ENCODE results near the gene FAM241A. TPM values are rescaled to one million over a fixed set of nuclear protein-coding genes. Genes with fewer than 3 reads are reported as not detected.
"Not testable (repeated sequence)": the region's sequence is repeated elsewhere in the genome, so short reads cannot be mapped to it uniquely, and the experiment has no call there.

Gene FAM241A
- total and polyA plus RNA-seq, 2 donors: 3.9 to 4.7 TPM

GRCh38 chr4:112145790-112146501 lies 692 bp downstream of the FAM241A start:
- under 1% methylated on average over 53 of the region's 53 CpGs for WGBS
- Histone ChIP-seq H3K4me3 (ENCODE audit: low read depth, low read length) (peak overlapping the region; percentile 98), H3K36me3 (ENCODE audit: insufficient read depth) (no peaks in the 10 kb centered on the region), H3K27ac (ENCODE audit: low read depth) (peak overlapping the region; percentile 94), H3K4me1 (ENCODE audit: insufficient read depth) (no peaks in the 10 kb centered on the region)
- DNase-seq (ENCODE audit: extremely low spot score): no peak

GRCh38 chr4:112146502-112146813 lies 1.2 kb downstream of the FAM241A start:
- DNase-seq (ENCODE audit: extremely low spot score): no peak
- WGBS: 62% methylated on average over 2 of the region's 2 CpGs
- Histone ChIP-seq H3K4me3 (ENCODE audit: low read depth, low read length) (peak overlapping the region; percentile 98), H3K27ac (ENCODE audit: low read depth) (no peak overlapping the region), H3K4me1 (ENCODE audit: insufficient read depth) (no peaks in the 10 kb centered on the region), H3K36me3 (ENCODE audit: insufficient read depth) (no peaks in the 10 kb centered on the region)

GRCh38 chr4:112147697-112148096 lies 2.4 kb downstream of the FAM241A start:
- no peak overlapping the region for H3K4me3 ChIP-seq (ENCODE audit: low read depth, low read length)
- DNase-seq (ENCODE audit: extremely low spot score): no peak
- H3K36me3 ChIP-seq (ENCODE audit: insufficient read depth): no peaks in the 10 kb centered on the region
- WGBS: 64% methylated on average over 5 of the region's 5 CpGs
- no peaks in the 10 kb centered on the region for H3K4me1 ChIP-seq (ENCODE audit: insufficient read depth)
- no peak overlapping the region for H3K27ac ChIP-seq (ENCODE audit: low read depth)

GRCh38 chr4:112150920-112151319 lies 5.7 kb downstream of the FAM241A start:
- Histone ChIP-seq H3K27ac (ENCODE audit: low read depth) (no peak overlapping the region), H3K4me3 (ENCODE audit: low read depth, low read length) (no peak overlapping the region), H3K36me3 (ENCODE audit: insufficient read depth) (no peaks in the 10 kb centered on the region), H3K4me1 (ENCODE audit: insufficient read depth) (no peaks in the 10 kb centered on the region)
- 82% methylated on average over 5 of the region's 5 CpGs for WGBS
- no peak for DNase-seq (ENCODE audit: extremely low spot score)

- Histone ChIP-seq H3K4me1 (ENCODE audit: insufficient read depth) (no peaks in the 10 kb centered on the region), H3K4me3 (ENCODE audit: low read depth, low read length) (no peak overlapping the region), H3K27ac (ENCODE audit: low read depth) (no peak overlapping the region), H3K36me3 (ENCODE audit: insufficient read depth) (no peaks in the 10 kb centered on the region)
- no peak for DNase-seq (ENCODE audit: extremely low spot score)
- 58% methylated on average over 6 of the region's 6 CpGs for WGBS
Observed at GRCh38 chr4:112152521-112152920, 7.3 kb downstream of the FAM241A start.

- WGBS: 66% methylated on average over 4 of the region's 4 CpGs
- H3K4me3 ChIP-seq (ENCODE audit: low read depth, low read length): no peak overlapping the region
- H3K4me1 ChIP-seq (ENCODE audit: insufficient read depth): no peaks in the 10 kb centered on the region
- H3K36me3 ChIP-seq (ENCODE audit: insufficient read depth): no peaks in the 10 kb centered on the region
- no peak for DNase-seq (ENCODE audit: extremely low spot score)
- no peak overlapping the region for H3K27ac ChIP-seq (ENCODE audit: low read depth)
Observed at GRCh38 chr4:112153211-112153791, 8.0 kb downstream of the FAM241A start.

GRCh38 chr4:112156112-112156511 lies 10.9 kb downstream of the FAM241A start:
- no peaks in the 10 kb centered on the region for H3K4me1 ChIP-seq (ENCODE audit: insufficient read depth)
- H3K36me3 ChIP-seq (ENCODE audit: insufficient read depth): no peaks in the 10 kb centered on the region
- 71% methylated on average over 1 of the region's 1 CpG for WGBS
- no peak for DNase-seq (ENCODE audit: extremely low spot score)
- no peak overlapping the region for H3K27ac ChIP-seq (ENCODE audit: low read depth)
- no peak overlapping the region for H3K4me3 ChIP-seq (ENCODE audit: low read depth, low read length)

- no peak for DNase-seq (ENCODE audit: extremely low spot score)
- Histone ChIP-seq H3K4me3 (ENCODE audit: low read depth, low read length) (no peak overlapping the region), H3K36me3 (ENCODE audit: insufficient read depth) (no peaks in the 10 kb centered on the region), H3K4me1 (ENCODE audit: insufficient read depth) (no peaks in the 10 kb centered on the region), H3K27ac (ENCODE audit: low read depth) (no peak overlapping the region)
Observed at GRCh38 chr4:112156553-112156952, 11.3 kb downstream of the FAM241A start.

- not testable (repeated sequence) for H3K36me3 ChIP-seq (ENCODE audit: insufficient read depth); H3K27ac ChIP-seq (ENCODE audit: low read depth); H3K4me3 ChIP-seq (ENCODE audit: low read depth, low read length); H3K4me1 ChIP-seq (ENCODE audit: insufficient read depth); DNase-seq (ENCODE audit: extremely low spot score)
- WGBS: 97% methylated on average over 3 of the region's 3 CpGs
Observed at GRCh38 chr4:112163706-112164105, 18.5 kb downstream of the FAM241A start.

GRCh38 chr4:112167794-112168193 lies 22.5 kb downstream of the FAM241A start:
- Histone ChIP-seq H3K4me1 (ENCODE audit: insufficient read depth) (no peaks in the 10 kb centered on the region), H3K36me3 (ENCODE audit: insufficient read depth) (no peaks in the 10 kb centered on the region), H3K4me3 (ENCODE audit: low read depth, low read length) (no peak overlapping the region), H3K27ac (ENCODE audit: low read depth) (no peak overlapping the region)
- DNase-seq (ENCODE audit: extremely low spot score): no peak

- WGBS: 85% methylated on average over 13 of the region's 13 CpGs
- Histone ChIP-seq H3K36me3 (ENCODE audit: insufficient read depth) (no peaks in the 10 kb centered on the region), H3K4me3 (ENCODE audit: low read depth, low read length) (no peak overlapping the region), H3K4me1 (ENCODE audit: insufficient read depth) (no peaks in the 10 kb centered on the region), H3K27ac (ENCODE audit: low read depth) (no peak overlapping the region)
- DNase-seq (ENCODE audit: extremely low spot score): no peak
Observed at GRCh38 chr4:112168719-112169500, 23.7 kb downstream of the FAM241A start.

GRCh38 chr4:112170451-112170993 lies 25.3 kb downstream of the FAM241A start:
- H3K36me3 ChIP-seq (ENCODE audit: insufficient read depth): no peaks in the 10 kb centered on the region
- no peak overlapping the region for H3K27ac ChIP-seq (ENCODE audit: low read depth)
- 81% methylated on average over 3 of the region's 3 CpGs for WGBS
- no peak for DNase-seq (ENCODE audit: extremely low spot score)
- no peaks in the 10 kb centered on the region for H3K4me1 ChIP-seq (ENCODE audit: insufficient read depth)
- no peak overlapping the region for H3K4me3 ChIP-seq (ENCODE audit: low read depth, low read length)

- H3K27ac ChIP-seq (ENCODE audit: low read depth); H3K4me3 ChIP-seq (ENCODE audit: low read depth, low read length); DNase-seq (ENCODE audit: extremely low spot score); H3K36me3 ChIP-seq (ENCODE audit: insufficient read depth); H3K4me1 ChIP-seq (ENCODE audit: insufficient read depth): not testable (repeated sequence)
- WGBS: 92% methylated on average over 16 of the region's 16 CpGs
Observed at GRCh38 chr4:112171051-112171763, 26.0 kb downstream of the FAM241A start.
